ENCODE measurements around the gene WDR64.

DNA sequence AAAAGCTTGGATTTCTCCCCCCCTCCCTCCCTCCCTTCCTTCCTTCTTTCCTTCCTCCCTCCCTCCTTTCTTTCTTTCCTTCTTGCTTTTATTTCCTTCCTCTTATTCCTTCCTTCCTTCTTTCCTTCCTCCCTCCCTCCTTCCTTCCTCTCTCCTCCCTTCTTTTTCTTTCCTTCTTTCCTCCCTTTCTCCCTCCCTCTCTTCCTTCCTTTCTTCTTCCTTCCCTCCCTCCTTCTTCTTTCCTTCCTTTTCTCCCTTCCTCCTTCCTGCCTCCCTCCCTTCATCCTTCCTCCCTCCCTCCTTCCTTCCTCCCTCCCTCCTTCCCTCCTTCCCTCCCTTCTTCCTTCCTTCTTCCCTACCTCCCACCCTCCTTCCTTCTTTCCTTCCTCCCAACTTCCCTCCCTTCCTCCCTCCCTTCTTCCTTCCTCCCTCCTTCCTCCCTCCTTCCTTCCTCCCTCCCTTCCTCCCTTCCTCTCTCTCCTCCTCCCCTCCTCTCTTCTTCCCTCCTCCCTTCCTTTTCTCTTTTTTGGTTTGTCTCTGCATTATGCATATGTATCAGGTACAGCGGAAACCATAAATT, 22.8 kb downstream of the WDR64 start:
- TF ChIP-seq, protein P1, sequence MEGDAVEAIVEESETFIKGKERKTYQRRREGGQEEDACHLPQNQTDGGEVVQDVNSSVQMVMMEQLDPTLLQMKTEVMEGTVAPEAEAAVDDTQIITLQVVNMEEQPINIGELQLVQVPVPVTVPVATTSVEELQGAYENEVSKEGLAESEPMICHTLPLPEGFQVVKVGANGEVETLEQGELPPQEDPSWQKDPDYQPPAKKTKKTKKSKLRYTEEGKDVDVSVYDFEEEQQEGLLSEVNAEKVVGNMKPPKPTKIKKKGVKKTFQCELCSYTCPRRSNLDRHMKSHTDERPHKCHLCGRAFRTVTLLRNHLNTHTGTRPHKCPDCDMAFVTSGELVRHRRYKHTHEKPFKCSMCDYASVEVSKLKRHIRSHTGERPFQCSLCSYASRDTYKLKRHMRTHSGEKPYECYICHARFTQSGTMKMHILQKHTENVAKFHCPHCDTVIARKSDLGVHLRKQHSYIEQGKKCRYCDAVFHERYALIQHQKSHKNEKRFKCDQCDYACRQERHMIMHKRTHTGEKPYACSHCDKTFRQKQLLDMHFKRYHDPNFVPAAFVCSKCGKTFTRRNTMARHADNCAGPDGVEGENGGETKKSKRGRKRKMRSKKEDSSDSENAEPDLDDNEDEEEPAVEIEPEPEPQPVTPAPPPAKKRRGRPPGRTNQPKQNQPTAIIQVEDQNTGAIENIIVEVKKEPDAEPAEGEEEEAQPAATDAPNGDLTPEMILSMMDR (IDR thresholded peaks at IDR 0.05) = no peak
- TF ChIP-seq POLR2AphosphoS5 (IDR thresholded peaks at IDR 0.05) = no peak
